Pericardium fibroblast (primary cell): ENCODE data around the gene MUC16. TPM values are rescaled to one million over a fixed set of nuclear protein-coding genes. Genes with fewer than 3 reads are reported as not detected.

Source experiments
- total RNA-seq: library from RNA; depleted of rRNA; stranded (reverse); fragments of >200 nt; gene quantifications from 2 replicates; pipeline ENCODE4 v1.2.3, GENCODE V29; 2015

MUC16 gene
- total RNA-seq: under 0.01 and 0.12 TPM in 2 replicates

GRCh38 chr19:9009935-9010651 lies at the start of gene MUC16:
Gene MUC16 (minus strand): TSS chr19:9010409.

Other genes starting within 250 kb of the MUC16 start
- gene ZNF558, start 178.1 kb downstream of the MUC16 start, total RNA-seq: 16.3 and 19.1 TPM in 2 replicates
- not detected in 2 replicates for gene MBD3L1, start 178.0 kb downstream of the MUC16 start, total RNA-seq
- not detected in 2 replicates for gene OR1M1, start 76.7 kb upstream of the MUC16 start, total RNA-seq
- gene OR7G2, start 97.1 kb upstream of the MUC16 start, total RNA-seq: not detected in 2 replicates
- gene OR7G1, start 105.4 kb upstream of the MUC16 start, total RNA-seq: not detected in 2 replicates
- gene OR7G3, start 116.5 kb upstream of the MUC16 start, total RNA-seq: not detected in 2 replicates
- 14.6 and 15.2 TPM in 2 replicates for gene ZNF317, start 130.0 kb upstream of the MUC16 start, total RNA-seq
- not detected in 2 replicates for gene OR7D2, start 168.6 kb upstream of the MUC16 start, total RNA-seq
- gene OR7D4, start 209.2 kb upstream of the MUC16 start, total RNA-seq: not detected in 2 replicates
- gene OR7E24, start 240.5 kb upstream of the MUC16 start, total RNA-seq: not detected in 2 replicates